ENCODE data around the gene MRPL10. TPM values are rescaled to one million over a fixed set of nuclear protein-coding genes. Genes with fewer than 3 reads are reported as not detected.

The MRPL10 gene
- total RNA-seq, 6 experiments from 2014 or later, result 14.4 to 26.1 (median 16.3) TPM

DNA sequence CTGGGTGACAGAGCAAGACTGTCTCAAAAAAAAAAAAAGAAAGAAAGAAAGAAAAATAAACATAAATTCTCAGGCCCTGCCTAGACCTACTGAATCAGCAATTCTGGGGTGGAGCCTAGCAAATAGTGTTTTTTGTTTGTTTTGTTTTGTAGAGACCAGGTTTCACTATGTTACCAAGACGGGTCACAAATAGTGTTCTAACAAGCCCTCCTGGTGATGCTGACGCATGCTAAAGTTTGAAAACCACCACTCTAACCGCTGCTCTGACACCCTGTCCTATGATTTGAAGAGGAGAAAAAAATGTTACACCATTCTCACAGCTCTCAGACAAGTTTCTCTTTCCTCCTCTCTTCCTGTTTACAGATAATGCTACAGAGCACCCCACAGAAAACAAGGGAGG, 1.5 kb downstream of the MRPL10 start:
- Histone ChIP-seq H3K9me3 (no peaks in the 10 kb centered on the region), H3K36me3 (peaks cover 8 to 34% (median 13%) of the 10 kb centered on the region in 4 donors), H3K27ac (no peak overlapping the region), H3K4me3 (no peak overlapping the region), H3K27me3 (no peaks in the 10 kb centered on the region), H3K4me1 (peaks cover 0 to 21% (median 6%) of the 10 kb centered on the region in 4 donors)
- DNase-seq (no peak), ATAC-seq (peak in 1 of 4 donors; percentile 6)
- intact Hi-C loops (cut with DNase I), result no loop called here
- no peak for TF ChIP-seq CTCF (IDR thresholded peaks at IDR 0.05)
- TF ChIP-seq POLR2A (IDR thresholded peaks at IDR 0.05), result no peak
- 53% methylated on average over 3 of the region's 3 CpGs for WGBS (ENCODE audit: insufficient coverage, low coverage, low lambda C conversion rate, missing lambda C conversion rate)

DNA sequence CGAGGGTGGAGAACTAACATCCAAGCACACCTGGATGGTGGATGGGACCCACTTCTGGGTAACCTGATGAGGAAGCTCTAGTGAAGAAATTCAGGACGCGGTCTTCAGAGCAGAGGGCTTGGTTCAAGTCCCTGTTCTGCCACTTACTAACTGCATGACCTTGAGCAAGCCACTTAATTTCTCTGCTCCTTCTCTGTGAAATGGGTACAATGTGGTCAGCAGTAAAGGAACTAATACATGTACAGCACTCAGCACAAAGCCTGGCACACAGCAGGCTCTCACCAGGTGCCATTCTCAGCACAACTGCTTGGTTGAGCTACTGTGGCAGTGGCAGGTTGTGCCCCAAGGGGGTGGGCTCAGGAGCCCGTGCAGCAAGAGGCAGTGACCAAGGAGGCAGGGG, 7.8 kb downstream of the MRPL10 start:
- Histone ChIP-seq H3K27ac (no peak overlapping the region), H3K27me3 (no peaks in the 10 kb centered on the region), H3K36me3 (peaks cover 8 to 45% (median 18%) of the 10 kb centered on the region in 4 donors), H3K4me3 (no peak overlapping the region), H3K9me3 (no peaks in the 10 kb centered on the region), H3K4me1 (no peaks in the 10 kb centered on the region)
- 68% methylated on average over 2 of the region's 4 CpGs for WGBS (ENCODE audit: insufficient coverage, low coverage, low lambda C conversion rate, missing lambda C conversion rate)
- no peak for DNase-seq
- TF ChIP-seq CTCF (IDR thresholded peaks at IDR 0.05), result no peak
- TF ChIP-seq POLR2A (IDR thresholded peaks at IDR 0.05), result no peak
- intact Hi-C loops (cut with DNase I), result no loop called here
- ATAC-seq, result no peak

GRCh38 chr17:47822785-47823184, 8.6 kb downstream of the MRPL10 start:
- DNase-seq (no peak), ATAC-seq (no peak)
- no peaks in the 10 kb centered on the region for H3K27me3 ChIP-seq
- peaks cover 8 to 38% (median 18%) of the 10 kb centered on the region in 4 donors for H3K36me3 ChIP-seq
- WGBS (ENCODE audit: insufficient coverage, low coverage, low lambda C conversion rate, missing lambda C conversion rate), result 100% methylated on average over 1 of the region's 4 CpGs
- H3K4me1 ChIP-seq, result no peaks in the 10 kb centered on the region
- no peaks in the 10 kb centered on the region for H3K9me3 ChIP-seq
- H3K27ac ChIP-seq, result no peak overlapping the region
- no peak for TF ChIP-seq CTCF (IDR thresholded peaks at IDR 0.05)
- no peak for TF ChIP-seq POLR2A (IDR thresholded peaks at IDR 0.05)
- intact Hi-C loops (cut with DNase I), result no loop called here
- no peak overlapping the region for H3K4me3 ChIP-seq

DNA sequence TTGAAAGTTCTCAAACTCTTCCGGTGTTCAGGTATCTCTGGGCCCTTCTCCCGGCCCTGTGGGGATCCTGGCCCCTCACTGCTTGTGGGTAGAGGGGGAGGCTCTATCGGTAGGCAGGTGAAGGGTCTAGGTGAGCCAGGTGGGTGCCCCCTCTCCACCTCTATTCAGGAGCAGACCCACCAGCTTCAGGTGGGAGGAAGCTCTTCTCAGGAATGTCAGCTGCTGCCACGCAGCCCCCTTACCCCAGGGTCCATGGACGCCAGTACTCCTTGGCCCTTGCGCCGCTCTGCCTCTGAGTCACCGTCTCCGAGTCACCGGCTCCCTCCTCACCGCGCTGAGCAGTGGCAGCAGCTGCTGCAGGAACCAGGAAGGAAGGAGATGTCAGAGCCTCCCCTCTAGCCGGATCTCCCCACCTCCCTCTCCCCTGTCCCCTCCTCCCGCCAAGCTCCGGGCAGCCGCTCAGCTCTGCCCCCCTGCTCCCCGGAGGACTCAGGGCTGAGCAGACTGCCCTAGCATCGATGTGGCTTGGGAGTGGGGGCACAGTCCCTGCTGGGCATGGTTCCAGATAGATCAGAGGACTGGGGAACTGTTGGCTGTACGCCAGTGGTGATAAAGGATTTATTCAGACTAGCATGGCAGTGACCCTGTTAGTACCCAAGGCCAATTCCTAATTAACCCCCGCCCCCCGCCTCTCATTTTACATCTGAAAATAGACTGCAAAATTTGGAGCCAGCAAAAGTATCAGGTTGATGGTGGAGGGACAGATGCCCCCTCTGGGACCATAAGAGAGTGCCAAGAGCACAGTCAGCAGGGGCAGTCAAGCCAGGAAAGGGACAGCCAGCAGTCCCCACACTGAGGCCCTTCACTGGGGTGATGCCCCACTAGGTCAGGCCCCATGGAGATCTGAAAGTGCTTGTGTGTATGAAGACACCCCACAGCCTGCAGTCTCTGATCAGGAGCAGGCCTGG, 9.6 kb downstream of the MRPL10 start, which contains the start of gene OSBPL7:
TSS of gene OSBPL7 (minus strand) at position 371 of the 968 bp plus-strand sequence. CDS start 1,516 bp downstream, outside the sequence.
- H3K9me3 ChIP-seq, result no peaks in the 10 kb centered on the region
- H3K4me3 ChIP-seq, result peak within 1 kb of the TSS; percentile 43 to 53 (median 45)
- intact Hi-C loops (cut with DNase I), result no loop called here
- no peak within 1 kb of the TSS for H3K27ac ChIP-seq
- TF ChIP-seq POLR2A (IDR thresholded peaks at IDR 0.05) (no peak), CTCF (IDR thresholded peaks at IDR 0.05) (peak in 2 of 4 donors; percentile 8 to 10)
- H3K27me3 ChIP-seq, result no peaks in the 10 kb centered on the region
- peak; percentile 77 to 92 (median 88) for ATAC-seq
- peaks cover 3 to 27% (median 12%) of the 10 kb centered on the region in 4 donors for H3K36me3 ChIP-seq
- WGBS (ENCODE audit: insufficient coverage, low coverage, low lambda C conversion rate, missing lambda C conversion rate), result 3% methylated on average over 9 of the region's 21 CpGs
- H3K4me1 ChIP-seq, result no peaks in the 10 kb centered on the region
- peak in 2 of 3 donors; percentile 70 for DNase-seq

Measured in right lobe of liver (tissue), 6 donors.